ENCODE measurements around the gene VWA7.

The VWA7 gene

GRCh38 chr6:31728767-31729514 is 48.2 kb downstream of the VWA7 start, which contains the start of gene DDAH2:
DDAH2 (minus strand) TSS chr6:31729299; CDS start chr6:31729161, 138 bp downstream.
- DNase-seq: no peak

GRCh38 chr6:31727717-31728671 is 49.1 kb downstream of the VWA7 start:
- DNase-seq: no peak

GRCh38 chr6:31727034-31727716 is 50.0 kb downstream of the VWA7 start:
- no peak for DNase-seq

GRCh38 chr6:31725502-31726350 is 51.4 kb downstream of the VWA7 start:
- no peak for DNase-seq

GRCh38 chr6:31723980-31724691 is 53.0 kb downstream of the VWA7 start:
- no peak for DNase-seq

- no peak for DNase-seq
These were observed 53.7 kb downstream of the VWA7 start, which contains the start of gene MPIG6B for GRCh38 chr6:31723245-31723979. MPIG6B (plus strand) TSS chr6:31723373; CDS start chr6:31723384, 11 bp downstream.

GRCh38 chr6:31722173-31722572 is 55.0 kb downstream of the VWA7 start:
- DNase-seq: no peak

GRCh38 chr6:31721351-31722020 is 55.6 kb downstream of the VWA7 start, which contains the start of gene LY6G6C:
LY6G6C (minus strand) TSS chr6:31721746; CDS start chr6:31721679, 67 bp downstream.
- no peak for DNase-seq

- DNase-seq: no peak
These were observed 56.8 kb downstream of the VWA7 start for GRCh38 chr6:31720196-31720770.

- no peak for DNase-seq
These were observed 58.1 kb downstream of the VWA7 start for GRCh38 chr6:31719001-31719400.

- DNase-seq: no peak
These were observed 58.9 kb downstream of the VWA7 start for GRCh38 chr6:31718265-31718664.

- DNase-seq: no peak
These were observed 59.5 kb downstream of the VWA7 start for GRCh38 chr6:31717499-31718222.

Measured in NCI-H2171 treated with DMSO at 0.1 percent for 48 hours (cell line).